Stimulated activated CD4-positive, alpha-beta T cell treated with anti-CD3 and anti-CD28 coated beads, Interleukin-1b, Interleukin-23, amount 100 ng/mL, for 1 hour (primary cell): ENCODE data around the gene HDDC2.
"Not testable (repeated sequence)": the region's sequence is repeated elsewhere in the genome, so short reads cannot be mapped to it uniquely, and the experiment has no call there.

Experiments
- DNase-seq, 2 donors: peaks; one replicate each; pipeline ENCODE4 v3.0.0-alpha.2; 2020; ENCODE audit warnings: low read depth in 2 of 2

The HDDC2 gene

DNA sequence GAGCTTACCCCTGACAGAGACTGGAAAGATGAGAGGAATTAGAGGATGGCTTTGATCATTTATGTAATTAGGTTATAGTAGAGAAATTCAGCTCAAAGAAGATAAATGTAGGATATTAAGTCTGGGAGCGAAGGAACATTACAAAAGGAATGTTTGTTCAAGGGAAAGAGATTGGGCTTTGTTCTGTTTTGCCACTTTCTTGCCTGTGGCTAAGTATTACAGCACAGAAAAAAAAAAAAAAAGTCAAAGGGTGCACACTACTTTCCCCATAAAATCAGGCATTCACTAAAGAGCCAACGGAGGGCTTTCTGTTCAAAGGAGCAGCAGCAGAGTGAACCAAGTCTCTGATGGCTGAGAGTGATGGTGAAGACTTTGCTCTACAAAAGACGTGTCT, 5.0 kb upstream of the HDDC2 start:
- no peak for DNase-seq

DNA sequence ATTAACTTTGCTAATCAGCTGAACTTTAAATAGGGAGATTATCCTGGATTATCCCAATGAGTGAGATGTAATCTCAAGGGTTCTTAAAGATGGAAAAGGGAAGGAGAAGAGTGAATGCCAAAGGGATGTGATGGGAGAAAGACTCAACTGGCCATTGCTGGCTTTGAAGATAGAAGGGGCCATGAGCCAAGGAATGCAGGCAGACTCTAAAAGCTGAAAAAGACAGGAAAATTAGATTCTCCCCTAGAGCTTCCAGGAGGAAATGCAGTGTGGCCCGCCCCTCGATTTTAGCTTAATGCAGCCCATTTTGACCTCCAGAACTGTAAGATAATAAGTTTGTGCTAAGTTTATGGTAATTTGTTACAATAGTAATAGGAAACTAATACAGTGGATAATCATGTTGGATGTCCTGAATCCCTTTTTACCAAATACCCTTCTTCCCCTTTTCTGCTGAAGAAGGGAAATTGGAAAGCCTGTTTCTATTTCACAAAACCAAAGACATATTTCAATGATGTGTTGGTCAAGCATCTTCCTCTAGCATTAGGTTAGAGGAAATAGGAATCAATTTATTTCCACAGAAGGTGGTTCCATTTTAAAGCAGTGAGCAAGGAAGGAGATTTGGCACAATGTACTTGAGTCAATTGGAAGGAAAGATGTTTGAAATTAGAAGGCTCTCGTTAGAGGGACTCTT, 3.3 kb upstream of the HDDC2 start:
- DNase-seq = no peak

GRCh38 chr6:125303512-125303854, 1.7 kb upstream of the HDDC2 start:
- no peak for DNase-seq

GRCh38 chr6:125302840-125303511, 1.2 kb upstream of the HDDC2 start:
- DNase-seq = no peak

DNA sequence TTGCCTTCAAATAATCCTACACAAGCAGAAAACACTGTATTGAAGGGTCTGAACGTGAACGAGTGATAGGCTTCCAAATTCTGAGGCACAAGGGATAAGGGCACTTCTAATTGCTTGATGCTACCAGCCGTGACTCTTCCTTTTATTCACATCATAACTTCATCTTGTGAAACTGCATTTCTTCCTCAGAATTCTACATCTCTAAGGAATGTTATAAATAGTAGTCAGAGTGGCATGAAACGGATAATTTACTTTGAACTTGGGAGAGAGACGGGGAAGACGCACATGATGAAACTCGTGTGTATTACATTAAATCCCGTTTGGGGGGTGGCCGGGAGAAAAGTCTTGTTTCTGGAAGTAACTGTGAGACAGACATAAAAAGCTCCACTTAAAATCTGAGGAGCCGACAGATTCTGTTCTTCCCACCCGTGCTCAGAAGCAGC, 754 bp downstream of the HDDC2 start:
- DNase-seq = no peak

- DNase-seq = no peak
Measured at GRCh38 chr6:125299257-125299656, 2.5 kb downstream of the HDDC2 start.

GRCh38 chr6:125296471-125296870, 5.3 kb downstream of the HDDC2 start:
- DNase-seq = no peak

DNA sequence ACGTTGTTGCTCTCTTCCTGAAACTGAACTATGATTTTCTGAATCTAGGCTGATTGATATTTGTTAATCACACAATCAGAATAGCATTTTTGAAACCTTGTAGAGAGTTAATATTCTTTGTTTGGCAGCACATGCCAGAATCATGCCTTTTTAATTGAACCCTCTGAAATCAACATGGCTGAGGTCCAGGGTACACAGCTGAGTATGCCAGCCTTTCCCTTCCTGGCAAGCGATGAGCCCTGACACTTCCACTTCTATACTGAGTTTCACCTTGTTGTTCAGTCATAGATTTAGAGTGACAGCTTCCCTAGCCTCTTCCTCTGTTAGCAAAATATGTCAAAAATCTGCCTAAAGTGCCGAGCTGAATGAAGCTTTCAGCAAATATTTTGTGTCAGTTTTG, 6.8 kb downstream of the HDDC2 start:
- DNase-seq = no peak

DNA sequence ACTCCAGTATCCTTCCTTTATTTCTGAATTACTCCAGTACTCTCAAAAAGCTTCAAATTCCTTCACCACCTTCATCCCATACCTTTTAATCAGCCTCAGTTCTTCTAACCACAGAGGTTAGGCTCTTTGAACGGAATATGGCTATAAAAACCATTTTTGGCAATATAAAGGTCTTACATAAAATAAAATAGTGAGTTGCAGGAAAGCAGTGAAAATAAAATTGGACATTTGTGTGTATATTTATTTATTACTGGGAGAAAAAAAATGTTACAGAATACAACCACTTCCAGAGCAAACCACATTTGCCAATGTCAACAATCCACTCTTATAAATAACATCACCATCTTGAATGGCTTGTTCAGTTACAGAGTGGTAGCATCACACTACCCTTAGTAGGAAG, 7.7 kb downstream of the HDDC2 start:
- no peak for DNase-seq

- no peak for DNase-seq
Measured at GRCh38 chr6:125293587-125293986, 8.2 kb downstream of the HDDC2 start.

DNA sequence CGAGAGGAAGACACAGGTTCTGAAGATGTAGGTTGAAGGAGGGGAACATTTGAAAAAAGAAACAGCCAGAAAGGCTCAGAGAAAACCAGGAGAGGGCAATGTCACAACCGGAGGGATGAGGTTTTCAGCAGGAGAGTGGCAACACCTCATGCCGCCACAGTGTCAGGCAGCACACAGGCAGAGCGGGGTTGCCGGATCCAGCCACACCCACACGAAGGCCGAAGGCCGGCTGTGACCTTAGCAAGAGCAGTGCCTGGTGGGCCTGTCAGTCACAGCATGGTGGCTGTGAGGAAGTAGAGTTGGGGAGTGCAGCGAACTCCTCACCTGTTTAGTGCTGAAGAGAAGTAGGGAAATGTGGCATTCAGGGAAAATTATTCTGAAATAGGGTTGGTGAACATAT, 14.0 kb downstream of the HDDC2 start:
- DNase-seq = no peak

- no peak for DNase-seq
Measured at GRCh38 chr6:125285936-125286335, 15.8 kb downstream of the HDDC2 start.

- no peak for DNase-seq
Measured at GRCh38 chr6:125285353-125285752, 16.4 kb downstream of the HDDC2 start.

GRCh38 chr6:125282470-125282869, 19.3 kb downstream of the HDDC2 start:
- not testable (repeated sequence) for DNase-seq

DNA sequence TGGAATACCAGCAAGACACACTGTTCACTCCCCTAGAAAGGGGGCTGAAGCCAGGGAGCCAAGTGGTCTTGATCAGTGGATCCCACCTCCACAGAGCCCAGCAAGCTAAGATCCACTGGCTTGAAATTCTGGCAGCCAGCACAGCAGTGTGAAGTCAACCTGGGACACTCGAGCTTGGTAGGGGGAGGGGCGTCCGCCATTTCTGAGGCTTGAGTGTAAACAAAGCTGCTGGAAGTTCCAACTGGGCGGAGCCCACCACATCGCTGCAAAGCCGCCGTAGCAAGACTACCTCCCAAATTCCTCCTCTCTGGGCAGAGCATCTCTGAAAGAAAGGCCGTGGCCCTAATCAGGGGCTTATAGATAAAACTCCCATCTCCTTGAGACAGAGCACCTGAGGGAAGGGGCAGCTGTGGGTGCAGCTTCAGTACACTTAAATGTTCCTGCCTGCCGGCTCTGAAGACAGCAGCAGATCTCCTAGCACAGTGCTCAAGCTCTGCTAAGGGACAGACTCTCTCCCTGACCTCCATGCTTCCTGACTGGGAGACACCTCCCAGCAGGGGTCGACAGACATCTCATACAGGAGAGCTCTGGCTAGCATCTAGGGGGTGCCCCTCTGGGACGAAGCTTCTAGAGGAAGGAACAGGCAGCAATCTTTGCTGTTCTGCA, 21.3 kb downstream of the HDDC2 start:
- not testable (repeated sequence) for DNase-seq

- DNase-seq = no peak
Measured at GRCh38 chr6:125279961-125280360, 21.8 kb downstream of the HDDC2 start.

DNA sequence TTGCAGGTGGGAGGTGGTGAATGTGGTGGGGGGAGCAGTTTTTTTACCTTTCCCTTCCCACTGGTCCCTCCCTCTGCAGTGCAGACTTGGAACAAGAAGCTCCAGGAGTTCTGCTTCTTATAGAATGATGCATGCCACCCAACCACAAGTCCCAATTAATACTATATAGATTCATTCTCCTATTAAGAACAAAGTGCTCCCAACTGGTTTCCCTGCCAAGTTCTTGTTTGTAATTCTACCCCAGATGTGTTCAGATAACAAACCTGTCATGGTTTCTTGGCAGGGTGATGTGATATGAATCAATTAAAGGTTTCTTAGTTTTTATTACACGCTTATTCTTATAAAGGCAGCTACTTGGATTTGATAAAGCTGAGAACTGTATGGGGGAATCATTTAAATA, 23.9 kb downstream of the HDDC2 start:
- DNase-seq = no peak

- DNase-seq = no peak
Measured at GRCh38 chr6:125275779-125276178, 26.0 kb downstream of the HDDC2 start.

- no peak for DNase-seq
Measured at GRCh38 chr6:125274935-125275334, 26.8 kb downstream of the HDDC2 start.

DNA sequence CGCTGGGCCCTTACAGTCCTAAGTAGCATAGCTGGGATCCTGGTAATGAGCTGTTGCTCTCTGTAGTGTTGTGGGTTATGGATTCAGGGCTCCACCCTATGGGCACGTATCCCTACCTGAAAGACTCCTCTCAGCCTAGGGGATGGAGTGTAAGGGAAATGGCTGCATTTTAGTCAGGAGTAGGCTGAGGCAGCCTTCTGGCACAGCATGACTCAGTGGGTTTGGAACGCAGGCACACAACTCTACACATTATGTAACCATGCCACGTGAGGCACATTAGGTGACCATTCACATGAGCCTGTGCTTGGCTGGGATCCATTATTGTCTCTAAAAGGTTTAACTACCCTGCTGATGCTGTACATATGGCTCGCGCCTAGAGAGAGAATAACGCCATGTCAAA, 27.8 kb downstream of the HDDC2 start:
- DNase-seq = no peak

DNA sequence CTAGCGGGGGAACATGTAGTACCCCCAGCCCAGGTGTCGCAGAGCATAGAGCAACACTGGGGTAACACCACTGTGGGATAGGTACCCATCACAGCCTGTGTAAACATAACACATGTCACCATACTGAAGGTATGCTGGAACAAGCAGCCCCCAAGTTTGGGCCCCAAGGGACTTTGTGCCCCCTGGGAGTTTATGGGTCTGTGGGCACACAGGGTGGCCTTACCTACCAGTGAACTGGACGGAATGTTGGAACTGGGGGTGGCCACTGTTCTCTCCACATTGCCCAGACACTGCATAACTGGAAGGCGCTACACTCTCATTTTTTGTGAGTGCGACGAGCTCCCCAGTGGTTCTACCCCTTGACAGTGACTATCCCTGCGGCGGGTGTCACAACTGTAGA, 28.5 kb downstream of the HDDC2 start:
- DNase-seq = no peak

DNA sequence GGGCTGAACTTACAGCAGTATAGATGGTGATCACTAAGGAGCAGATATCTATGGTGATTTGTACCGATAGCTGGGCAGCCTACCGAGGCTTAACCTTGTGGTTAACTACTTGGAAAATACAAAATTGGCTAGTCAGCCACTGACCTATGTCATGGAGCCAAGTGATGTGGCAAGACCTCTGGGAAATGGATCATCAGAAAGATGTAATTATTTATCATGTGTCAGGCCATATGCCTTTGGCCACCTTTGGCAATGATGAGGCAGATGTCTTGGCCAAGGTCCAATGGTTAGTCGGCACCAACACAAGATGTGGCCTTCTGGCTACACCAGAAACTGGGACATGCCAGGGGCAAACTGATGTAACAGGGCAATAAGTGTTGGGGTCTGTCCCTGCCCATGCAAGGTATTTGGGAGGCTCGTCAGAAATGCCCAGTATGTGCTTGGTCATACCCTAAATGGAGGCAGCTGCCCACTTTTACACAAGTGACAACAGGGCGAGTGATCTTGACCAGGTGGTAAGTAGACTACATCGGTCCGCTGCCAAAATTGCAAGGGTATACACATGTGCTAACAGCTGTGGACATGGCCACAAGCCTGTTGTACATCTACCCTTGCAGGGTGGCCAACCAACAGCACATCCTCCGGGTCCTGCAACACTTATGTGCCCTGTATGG, 30.1 kb downstream of the HDDC2 start:
- DNase-seq = no peak

DNA sequence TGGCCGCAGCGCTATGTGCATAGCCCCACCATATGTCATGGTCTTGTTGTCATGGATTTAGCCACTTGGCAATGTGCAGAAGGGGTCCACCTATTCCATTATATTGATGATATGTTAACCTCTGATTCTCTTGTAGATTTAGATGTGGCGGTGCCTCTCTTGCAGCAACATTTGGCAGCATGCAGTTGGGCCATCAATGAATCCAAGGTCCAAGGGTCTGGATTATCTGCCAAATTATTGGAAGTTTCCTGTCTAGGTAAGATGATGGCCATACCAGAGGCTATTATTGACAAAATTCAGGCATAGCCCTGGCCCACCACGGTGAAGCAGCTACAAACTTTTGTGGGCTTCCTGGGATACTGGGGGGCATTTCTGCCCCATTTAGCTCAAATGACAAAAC, 31.4 kb downstream of the HDDC2 start:
- no peak for DNase-seq
